GM10266 (cell line): ENCODE results near the gene TMEM209.

Source experiments
- DNase-seq: peaks from one replicate; pipeline ENCODE4 v3.0.0; 2012; ENCODE audit errors: extremely low spot score
- CTCF ChIP-seq: IDR thresholded peaks from 2 replicates; pipeline ENCODE4 v1.5.1; 2012; ENCODE audit warnings: mild to moderate bottlenecking, low read depth; ENCODE audit not compliant: control insufficient read depth, insufficient read depth; ENCODE audit errors: missing control alignments

The TMEM209 gene

GRCh38 chr7:130124711-130125110, 80.5 kb downstream of the TMEM209 start:
- DNase-seq = no peak

GRCh38 chr7:130123501-130123900, 81.7 kb downstream of the TMEM209 start:
- DNase-seq = no peak
- TF ChIP-seq CTCF = no peak

More at GRCh38 chr7:130124711-130125110, 80.5 kb downstream of the TMEM209 start:
- TF ChIP-seq CTCF = no peak

- DNase-seq = no peak
- TF ChIP-seq CTCF = no peak
These were observed 86.4 kb downstream of the TMEM209 start for GRCh38 chr7:130118801-130119200.

GRCh38 chr7:130118294-130118693, 86.9 kb downstream of the TMEM209 start:
- TF ChIP-seq CTCF = no peak
- no peak for DNase-seq

GRCh38 chr7:130114776-130115175, 90.4 kb downstream of the TMEM209 start:
- no peak for DNase-seq

More at GRCh38 chr7:130114776-130115175, 90.4 kb downstream of the TMEM209 start:
- TF ChIP-seq CTCF = no peak
